Sigmoid colon (tissue), 3 donors: ENCODE results near the gene SSH3.

ENCODE experiments used
- CTCF ChIP-seq, 4 experiments: fragments of 450-650 bp in 3 of 4; fragments of 200-600 bp in 1 of 4; IDR thresholded peaks; one replicate each; pipeline ENCODE4 v1.5.1; 2016 to 2019; ENCODE audit warnings: antibody characterized with exemption in 4 of 4, mild to moderate bottlenecking in 3 of 4, moderate library complexity in 2 of 4
- POLR2A ChIP-seq, 2 donors: fragments of 450-650 bp; IDR thresholded peaks; one replicate each; pipeline ENCODE4 v1.6.1; 2016; ENCODE audit warnings: antibody characterized with exemption in 2 of 2, mild to moderate bottlenecking in 2 of 2, moderate library complexity in 2 of 2

- TF ChIP-seq CTCF (IDR thresholded peaks at IDR 0.05), result peak; percentile 91 to 99 (median 94)
- no peak for TF ChIP-seq POLR2A (IDR thresholded peaks at IDR 0.05)
These were observed 53.7 kb downstream of the SSH3 start for GRCh38 chr11:67356864-67357561.
